ENCODE measurements around the gene CKM. TPM values are rescaled to one million over a fixed set of nuclear protein-coding genes. Genes with fewer than 3 reads are reported as not detected.

Gene CKM
- total and polyA plus RNA-seq, 2 of the 4 experiments (the other 2 are of a cell fraction): not detected

GRCh38 chr19:45363861-45364459 is 41.3 kb upstream of the CKM start:
- H2AK5ac ChIP-seq (ENCODE audit: low read depth, low read length): no peak overlapping the region
- DNase-seq: no peak
- 97% methylated on average over 17 of the region's 44 CpGs; no CpG with 5 or more reads in 1 of the 2 experiments for WGBS, 2 experiments (ENCODE audit: extremely low coverage in 2 of 2, insufficient read length in 1 of 2)

More at GRCh38 chr19:45363861-45364459, 41.3 kb upstream of the CKM start:
- Histone ChIP-seq H4K5ac (ENCODE audit: low read depth, low read length) (no peak overlapping the region), H2AK9ac (replicated peaks; ENCODE audit: low read depth, low read length, poor library complexity) (no peak overlapping the region), H3K27ac (ENCODE audit: insufficient read depth, low read length) (no peak overlapping the region), H2BK15ac (ENCODE audit: low read depth, low read length) (no peak overlapping the region), H2BK120ac (ENCODE audit: low read depth, low read length) (no peak overlapping the region), H3K4ac (ENCODE audit: low read depth, low read length) (no peak overlapping the region), H3K18ac (ENCODE audit: low read depth, low read length) (no peak overlapping the region), H3K9ac (ENCODE audit: low read depth, low read length) (no peak overlapping the region), H3K4me2 (ENCODE audit: low read depth, low read length) (no peak overlapping the region), H3K23ac (ENCODE audit: low read depth, low read length) (no peak overlapping the region), H3K9me1 (ENCODE audit: insufficient read depth, low read length) (peaks cover 3% of the 10 kb centered on the region), H3K79me1 (ENCODE audit: low read depth in 1 of 2, low read length in 2 of 2) (peaks cover 17 to 30% of the 10 kb centered on the region in 2 experiments), H3K36me3 (ENCODE audit: control insufficient read depth, insufficient read depth, low read length) (peaks cover 38% of the 10 kb centered on the region), H4K91ac (ENCODE audit: insufficient read depth, low read depth, low read length) (no peak overlapping the region), H4K20me1 (ENCODE audit: insufficient read depth, low read length) (no peaks in the 10 kb centered on the region), H3K56ac (ENCODE audit: extremely low read depth, insufficient read depth, low read length) (no peak overlapping the region), H2AFZ (replicated peaks; ENCODE audit: low read length, poor library complexity) (no peak overlapping the region), H3K4me3 (ENCODE audit: insufficient read depth, low read depth, low read length) (no peak overlapping the region), H3K4me1 (ENCODE audit: control insufficient read depth, insufficient read depth, low read length) (peaks cover under 1% of the 10 kb centered on the region; the same call in 1 of the 2 replicates), H2BK5ac (ENCODE audit: low read depth, low read length, poor library complexity, severe bottlenecking) (no peak overlapping the region), H4K8ac (ENCODE audit: low read depth in 2 of 2, low read length in 2 of 2) (no peak overlapping the region), H2BK20ac (ENCODE audit: low read depth, low read length) (no peak overlapping the region), H3K9me3 (ENCODE audit: control insufficient read depth, insufficient read depth, low read length) (no peaks in the 10 kb centered on the region), H3K27me3 (ENCODE audit: control insufficient read depth, insufficient read depth, low read length) (no peaks in the 10 kb centered on the region), H3K14ac (replicated peaks; ENCODE audit: low read depth, low read length) (no peak overlapping the region)
- TF ChIP-seq MAZ (IDR thresholded peaks at IDR 0.05; ENCODE audit: borderline replicate concordance, low read depth, low read length): no peak
- TF ChIP-seq BHLHE40 (IDR thresholded peaks at IDR 0.05; ENCODE audit: low read depth, low read length): no peak
- no peak for TF ChIP-seq SMC3 (IDR thresholded peaks at IDR 0.05; ENCODE audit: low read depth, low read length)
- no peak for TF ChIP-seq RAD21 (IDR thresholded peaks at IDR 0.05; ENCODE audit: low read length)
- TF ChIP-seq FOS (IDR thresholded peaks at IDR 0.05; ENCODE audit: low read depth, low read length): no peak
- TF ChIP-seq MXI1 (IDR thresholded peaks at IDR 0.05; ENCODE audit: borderline replicate concordance, low read depth, low read length): no peak
- TF ChIP-seq CTCF (conservative IDR thresholded peaks at IDR 0.05; ENCODE audit: low read depth, low read length): no peak
- TF ChIP-seq, protein P1, sequence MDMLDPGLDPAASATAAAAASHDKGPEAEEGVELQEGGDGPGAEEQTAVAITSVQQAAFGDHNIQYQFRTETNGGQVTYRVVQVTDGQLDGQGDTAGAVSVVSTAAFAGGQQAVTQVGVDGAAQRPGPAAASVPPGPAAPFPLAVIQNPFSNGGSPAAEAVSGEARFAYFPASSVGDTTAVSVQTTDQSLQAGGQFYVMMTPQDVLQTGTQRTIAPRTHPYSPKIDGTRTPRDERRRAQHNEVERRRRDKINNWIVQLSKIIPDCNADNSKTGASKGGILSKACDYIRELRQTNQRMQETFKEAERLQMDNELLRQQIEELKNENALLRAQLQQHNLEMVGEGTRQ (IDR thresholded peaks at IDR 0.05; ENCODE audit: low read depth, low read length): no peak
- no peak for TF ChIP-seq ELK1 (IDR thresholded peaks at IDR 0.05; ENCODE audit: borderline replicate concordance, low read depth, low read length)
- TF ChIP-seq CHD1 (IDR thresholded peaks at IDR 0.05; ENCODE audit: low read depth, low read length): no peak
- no peak for TF ChIP-seq MAFK (IDR thresholded peaks at IDR 0.05; ENCODE audit: low read depth, low read length)
- TF ChIP-seq RCOR1 (IDR thresholded peaks at IDR 0.05; ENCODE audit: insufficient replicate concordance, low read length): no peak
- TF ChIP-seq POLR2A (IDR thresholded peaks at IDR 0.05; ENCODE audit: low read depth, low read length): no peak
- no peak for TF ChIP-seq RFX5 (IDR thresholded peaks at IDR 0.05; ENCODE audit: low read depth, low read length)
- TF ChIP-seq CEBPB (IDR thresholded peaks at IDR 0.05; ENCODE audit: low read depth, low read length): no peak
- TF ChIP-seq NFE2L2 (IDR thresholded peaks at IDR 0.05; ENCODE audit: low read depth, low read length): no peak
- CTCF ChIA-PET: no interaction called here
- POLR2A ChIA-PET (ENCODE audit: unreplicated experiment): interaction anchor here (0.6 kb wide), 1 partner anchor 543 kb away, joined by 4 read pairs; no protein-coding TSS in a partner anchor
- dilution Hi-C loops (cut with HindIII; ENCODE audit: low sequenced_read_pairs, unreplicated experiment): no loop called here
- BruUV-seq (replicated peaks): no TSS peak
- ATAC-seq (ENCODE audit: low read depth): no peak
- in situ Hi-C loops (cut with MboI; ENCODE audit: low sequenced_read_pairs): no loop called here
- intact Hi-C loops (cut with micrococcal nuclease): no loop called here

Data from IMR-90 (cell line).